Upper lobe of right lung (tissue), 1 donor: ENCODE data around the gene ENAH. TPM values are rescaled to one million over a fixed set of nuclear protein-coding genes. Genes with fewer than 3 reads are reported as not detected.
"Not testable (repeated sequence)": the region's sequence is repeated elsewhere in the genome, so short reads cannot be mapped to it uniquely, and the experiment has no call there.

Experiments
- ATAC-seq: fragments of 200-7000 bp; cut with Tn5 transposase; one replicate; pipeline ENCODE4 v1.9.1; 2020; ENCODE audit warnings: mild to moderate bottlenecking, moderate library complexity
- DNase-seq: peaks from one replicate; pipeline ENCODE4 v3.0.0-alpha.2; 2020
- H3K27ac ChIP-seq: fragments of 200-600 bp; one replicate; pipeline ENCODE4 v1.8.0; 2022
- H3K27me3 ChIP-seq: fragments of 200-600 bp; one replicate; pipeline ENCODE4 v1.8.0; 2022; ENCODE audit warnings: mild to moderate bottlenecking
- H3K36me3 ChIP-seq: fragments of 200-600 bp; one replicate; pipeline ENCODE4 v1.8.0; 2022
- H3K4me1 ChIP-seq: fragments of 200-600 bp; one replicate; pipeline ENCODE4 v1.8.0; 2022
- H3K4me3 ChIP-seq: fragments of 200-600 bp; one replicate; pipeline ENCODE4 v1.8.0; 2022; ENCODE audit warnings: mild to moderate bottlenecking
- H3K9me3 ChIP-seq: fragments of 200-600 bp; one replicate; pipeline ENCODE4 v1.8.0; 2022
- intact Hi-C: fragments of 100-400 bp; cut with DNase I; formaldehyde crosslinking; loops from one replicate; pipeline ENCODE4 v1.11.0; 2022
- total RNA-seq: library from RNA; stranded (reverse); fragmentation: NEBNext Ultra II Directional; extraction: Animal tissue kit (Norgen Biotek cat#: 25700); gene quantifications from one replicate; pipeline ENCODE4 v1.2.1, GENCODE V29; 2021
- TF ChIP-seq, protein P1 (sequence below): fragments of 200-600 bp; IDR thresholded peaks from one replicate; pipeline ENCODE4 v1.8.0; 2022; ENCODE audit warnings: antibody characterized with exemption
- donor health status: DM: no; HTN: yes; CAD: no; lungs with severe emphysema.

Gene ENAH
- total RNA-seq, 1 donor from 2014 or later = 67.4 TPM

DNA sequence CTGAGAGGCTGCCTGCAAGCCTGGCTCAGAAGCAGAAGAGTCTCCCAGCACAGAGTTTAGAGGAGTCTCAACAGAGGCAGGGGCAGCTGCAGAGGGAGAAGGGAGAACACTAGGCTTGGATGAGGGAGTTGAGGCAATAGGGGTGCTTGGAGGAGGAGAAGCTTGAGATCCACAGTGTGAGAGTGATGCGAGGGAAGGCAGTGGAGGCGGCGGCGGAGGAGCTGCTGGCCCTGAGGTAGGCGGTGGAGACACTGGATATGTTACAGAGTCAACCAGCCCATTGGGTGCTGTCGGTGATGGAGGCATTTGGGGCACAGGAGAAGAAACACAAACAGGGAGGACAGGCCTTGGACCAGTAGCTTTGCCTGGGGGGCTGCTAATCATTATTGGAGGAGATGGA is 135.7 kb downstream of the ENAH start:
- no peak overlapping the region for H3K27ac ChIP-seq
- DNase-seq (no peak), ATAC-seq (no peak)
- H3K36me3 ChIP-seq = peaks cover 4% of the 10 kb centered on the region
- no peaks in the 10 kb centered on the region for H3K9me3 ChIP-seq
- intact Hi-C loops = no loop called here
- no peaks in the 10 kb centered on the region for H3K27me3 ChIP-seq
- no peak overlapping the region for H3K4me3 ChIP-seq
- TF ChIP-seq, protein P1, sequence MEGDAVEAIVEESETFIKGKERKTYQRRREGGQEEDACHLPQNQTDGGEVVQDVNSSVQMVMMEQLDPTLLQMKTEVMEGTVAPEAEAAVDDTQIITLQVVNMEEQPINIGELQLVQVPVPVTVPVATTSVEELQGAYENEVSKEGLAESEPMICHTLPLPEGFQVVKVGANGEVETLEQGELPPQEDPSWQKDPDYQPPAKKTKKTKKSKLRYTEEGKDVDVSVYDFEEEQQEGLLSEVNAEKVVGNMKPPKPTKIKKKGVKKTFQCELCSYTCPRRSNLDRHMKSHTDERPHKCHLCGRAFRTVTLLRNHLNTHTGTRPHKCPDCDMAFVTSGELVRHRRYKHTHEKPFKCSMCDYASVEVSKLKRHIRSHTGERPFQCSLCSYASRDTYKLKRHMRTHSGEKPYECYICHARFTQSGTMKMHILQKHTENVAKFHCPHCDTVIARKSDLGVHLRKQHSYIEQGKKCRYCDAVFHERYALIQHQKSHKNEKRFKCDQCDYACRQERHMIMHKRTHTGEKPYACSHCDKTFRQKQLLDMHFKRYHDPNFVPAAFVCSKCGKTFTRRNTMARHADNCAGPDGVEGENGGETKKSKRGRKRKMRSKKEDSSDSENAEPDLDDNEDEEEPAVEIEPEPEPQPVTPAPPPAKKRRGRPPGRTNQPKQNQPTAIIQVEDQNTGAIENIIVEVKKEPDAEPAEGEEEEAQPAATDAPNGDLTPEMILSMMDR = no peak
- H3K4me1 ChIP-seq = no peaks in the 10 kb centered on the region

- Histone ChIP-seq H3K4me3 (no peak overlapping the region), H3K27me3 (no peaks in the 10 kb centered on the region), H3K36me3 (peaks cover 14% of the 10 kb centered on the region), H3K9me3 (no peaks in the 10 kb centered on the region), H3K4me1 (no peaks in the 10 kb centered on the region), H3K27ac (no peak overlapping the region)
- TF ChIP-seq, protein P1 = no peak
- DNase-seq (no peak), ATAC-seq (no peak)
- intact Hi-C loops = no loop called here
Observed at GRCh38 chr1:225514671-225515081, 138.2 kb downstream of the ENAH start.

- H3K36me3 ChIP-seq = peaks cover 14% of the 10 kb centered on the region
- ATAC-seq, DNase-seq, H3K27ac ChIP-seq, H3K4me3 ChIP-seq, H3K9me3 ChIP-seq, intact Hi-C loops, H3K27me3 ChIP-seq, H3K4me1 ChIP-seq: not testable (repeated sequence)
Observed at GRCh38 chr1:225513576-225513975, 139.3 kb downstream of the ENAH start.

DNA sequence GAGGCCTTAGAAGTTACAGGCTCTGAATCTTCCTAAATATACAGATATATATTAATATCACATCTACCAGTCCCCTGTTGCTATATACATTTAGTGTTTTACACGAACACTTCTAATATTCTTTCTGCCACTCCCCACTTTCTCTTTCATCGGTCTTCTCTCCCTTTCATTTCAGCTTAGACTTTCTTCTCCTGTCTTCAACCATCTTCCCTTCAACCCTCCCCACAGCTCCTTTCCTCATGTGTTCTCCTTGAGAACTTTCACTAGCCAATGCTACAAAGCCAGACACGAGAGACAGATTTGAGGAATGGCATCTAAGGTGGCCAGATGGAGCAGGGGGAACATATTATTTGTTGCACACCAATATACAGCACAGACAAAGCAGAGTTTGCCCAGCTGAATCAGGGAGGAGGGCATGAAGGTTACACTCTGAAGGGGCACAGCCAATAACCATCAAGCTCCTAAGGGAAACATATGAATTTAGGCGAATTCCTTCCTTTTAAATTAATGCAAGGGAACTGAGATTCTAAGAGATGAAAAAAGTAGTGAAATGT is 141.0 kb downstream of the ENAH start:
- ATAC-seq (no peak), DNase-seq (no peak)
- intact Hi-C loops = no loop called here
- Histone ChIP-seq H3K36me3 (peaks cover 19% of the 10 kb centered on the region), H3K9me3 (no peaks in the 10 kb centered on the region), H3K27ac (no peak overlapping the region), H3K4me1 (no peaks in the 10 kb centered on the region), H3K27me3 (no peaks in the 10 kb centered on the region), H3K4me3 (no peak overlapping the region)
- TF ChIP-seq, protein P1 = no peak

DNA sequence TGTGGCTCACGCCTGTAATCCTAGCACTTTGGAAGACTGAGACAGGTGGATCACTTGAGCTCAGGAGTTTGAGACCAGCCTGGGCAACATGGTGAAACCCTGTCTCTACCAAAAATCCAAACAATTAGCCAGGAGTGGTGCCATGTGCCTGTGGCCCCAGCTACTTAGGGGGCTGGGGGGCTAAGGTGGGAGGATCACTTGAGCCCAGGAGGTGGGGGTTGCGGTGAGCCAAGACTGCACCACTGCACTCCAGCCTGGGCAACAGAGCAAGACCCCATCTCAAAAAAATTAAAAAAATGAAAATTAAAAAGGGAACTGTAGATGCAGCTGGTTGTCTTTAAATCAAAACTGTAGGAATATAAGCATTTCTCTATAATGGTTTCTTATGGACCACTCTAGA is 142.2 kb downstream of the ENAH start:
- H3K27me3 ChIP-seq, H3K4me1 ChIP-seq, ATAC-seq, H3K27ac ChIP-seq, H3K9me3 ChIP-seq, DNase-seq, H3K4me3 ChIP-seq, intact Hi-C loops: not testable (repeated sequence)
- H3K36me3 ChIP-seq = peaks cover 22% of the 10 kb centered on the region

DNA sequence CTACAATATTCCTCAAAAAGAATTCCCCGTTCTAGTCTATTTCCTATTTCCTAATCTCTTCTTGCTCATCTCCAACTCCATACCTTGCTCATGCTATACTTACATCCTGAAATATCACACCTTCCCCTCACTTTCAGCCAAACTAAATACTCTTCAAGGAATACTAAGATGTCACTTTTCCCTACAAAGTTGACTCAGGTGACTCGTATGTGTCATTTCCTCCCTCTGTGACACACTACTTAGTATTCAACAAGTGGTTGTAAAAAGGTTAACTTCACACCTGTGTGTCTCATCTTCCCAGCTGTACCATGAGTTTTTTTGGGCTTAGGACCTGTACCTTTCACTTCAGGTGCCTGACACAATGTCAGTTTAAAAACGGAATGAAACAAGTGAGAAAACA is 143.2 kb downstream of the ENAH start:
- Histone ChIP-seq H3K27me3 (no peaks in the 10 kb centered on the region), H3K27ac (peak overlapping the region; percentile 1), H3K4me3 (no peak overlapping the region), H3K9me3 (no peaks in the 10 kb centered on the region), H3K36me3 (peaks cover 22% of the 10 kb centered on the region), H3K4me1 (no peaks in the 10 kb centered on the region)
- DNase-seq (no peak), ATAC-seq (no peak)
- TF ChIP-seq, protein P1 = no peak
- intact Hi-C loops = no loop called here

GRCh38 chr1:225509376-225509707 is 143.6 kb downstream of the ENAH start:
- H3K36me3 ChIP-seq = peaks cover 22% of the 10 kb centered on the region
- peak overlapping the region; percentile 1 for H3K27ac ChIP-seq

More at GRCh38 chr1:225509376-225509707, 143.6 kb downstream of the ENAH start:
- H3K9me3 ChIP-seq = no peaks in the 10 kb centered on the region
- ATAC-seq (no peak), DNase-seq (no peak)
- intact Hi-C loops = no loop called here
- TF ChIP-seq, protein P1 = no peak
- H3K4me1 ChIP-seq = no peaks in the 10 kb centered on the region
- no peak overlapping the region for H3K4me3 ChIP-seq
- H3K27me3 ChIP-seq = no peaks in the 10 kb centered on the region
